Stimulated activated CD4-positive, alpha-beta T cell treated with anti-CD3 and anti-CD28 coated beads, TNF-alpha, amount 100 ng/mL, for 48 hours (primary cell): Measurements from ENCODE around the gene ZNF292.
A peak's percentile ranks its signal among the peaks of the same experiment; 100 is the strongest.
"Not testable (repeated sequence)": the region's sequence is repeated elsewhere in the genome, so short reads cannot be mapped to it uniquely, and the experiment has no call there.

Source experiments
- DNase-seq, 3 donors: peaks; one replicate each; pipeline ENCODE4 v3.0.0-alpha.2; 2020; ENCODE audit warnings: low read depth in 3 of 3

ZNF292 gene

GRCh38 chr6:87154993-87155841, at the start of gene ZNF292:
TSS of gene ZNF292 (plus strand) at chr6:87155565. CDS start at chr6:87155592, 27 bp downstream.
- peak; percentile 95 to 97 (median 95) for DNase-seq

DNA sequence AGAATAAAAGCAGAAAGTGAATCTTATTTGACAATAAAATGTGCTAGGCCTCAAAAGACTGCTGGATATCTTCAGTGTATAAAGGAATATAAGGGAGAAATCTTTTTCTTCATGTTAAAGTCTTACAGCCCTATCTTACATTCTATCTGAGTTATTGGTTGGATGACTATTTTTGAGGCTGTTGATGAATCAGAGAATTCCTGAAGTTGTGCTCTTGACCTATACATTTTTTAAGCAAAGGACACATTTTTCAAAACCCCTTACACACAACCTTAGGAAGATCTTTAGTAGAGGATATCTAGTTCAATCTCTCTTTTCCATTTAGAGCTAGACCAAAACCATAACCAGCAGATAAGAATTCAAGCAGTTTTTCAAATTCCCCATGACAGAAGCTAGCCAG, 49.5 kb upstream of the ZNF292 start:
- no peak for DNase-seq

DNA sequence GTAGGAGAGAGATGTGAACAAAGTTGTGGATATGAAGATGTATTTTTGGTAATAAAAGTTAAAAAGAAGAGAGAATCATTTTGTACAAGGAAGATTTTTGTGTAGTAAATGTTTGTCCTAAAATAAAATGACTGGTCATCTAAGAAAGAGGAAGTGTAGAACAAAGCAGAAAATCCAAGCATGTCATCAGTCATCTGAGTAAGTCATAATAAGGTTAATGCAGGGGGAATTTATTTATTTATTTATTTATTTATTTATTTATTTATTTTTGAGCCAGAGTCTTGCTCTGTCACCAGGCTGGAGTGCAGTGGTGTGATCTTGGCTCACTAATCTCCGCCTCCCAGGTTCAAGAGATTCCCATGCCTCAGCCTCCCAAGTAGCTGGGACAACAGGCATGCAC, 44.7 kb upstream of the ZNF292 start:
- no peak for DNase-seq

- DNase-seq, result no peak
These were observed 39.8 kb upstream of the ZNF292 start for GRCh38 chr6:87115402-87116135.

DNA sequence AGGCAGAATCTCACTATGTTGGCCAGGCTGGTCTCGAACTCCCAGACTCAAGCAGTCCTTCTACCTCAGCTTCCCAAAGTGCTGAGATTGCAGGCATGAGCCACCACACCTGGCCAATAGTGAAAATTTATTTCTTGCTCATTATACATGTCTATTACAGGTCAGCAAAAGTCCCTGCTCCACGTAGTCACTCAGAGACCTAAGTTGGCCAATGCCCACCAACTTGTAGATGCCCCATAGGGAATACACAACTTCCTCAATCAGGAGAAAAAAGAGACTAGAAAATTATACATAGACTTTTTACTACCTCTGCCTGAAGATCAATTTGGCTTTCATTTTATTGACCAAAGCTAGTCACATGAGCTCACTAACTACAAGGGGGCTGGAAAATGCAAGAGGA, 38.4 kb upstream of the ZNF292 start:
- DNase-seq, result no peak

GRCh38 chr6:87118054-87118453, 37.3 kb upstream of the ZNF292 start:
- DNase-seq, result no peak

GRCh38 chr6:87122477-87122876, 32.9 kb upstream of the ZNF292 start:
- no peak for DNase-seq

- DNase-seq, result no peak
These were observed 31.3 kb upstream of the ZNF292 start for GRCh38 chr6:87124074-87124473.

GRCh38 chr6:87126501-87126900, 28.9 kb upstream of the ZNF292 start:
- DNase-seq, result no peak

- DNase-seq, result no peak
These were observed 27.6 kb upstream of the ZNF292 start for GRCh38 chr6:87127737-87128136.

DNA sequence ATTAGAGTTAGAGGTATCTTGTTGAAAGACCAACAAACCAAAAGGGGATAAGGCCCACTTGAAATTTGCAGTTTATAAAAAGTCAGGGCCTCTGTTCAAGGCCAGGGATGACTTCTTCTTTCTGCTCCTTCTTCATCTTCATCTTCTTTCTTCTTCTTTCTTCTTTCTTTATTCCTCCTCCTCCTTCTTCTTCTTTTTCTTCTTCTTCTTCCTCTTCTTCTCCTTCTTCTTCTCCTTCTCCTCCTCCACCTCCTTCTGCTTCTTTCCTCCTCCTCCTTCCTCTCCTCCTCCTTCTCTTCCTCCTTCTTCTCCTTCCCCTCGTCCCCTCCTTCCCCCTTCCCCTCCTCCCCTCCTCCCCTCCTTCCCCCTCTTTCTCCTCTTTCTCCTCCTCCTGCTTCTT, 18.4 kb upstream of the ZNF292 start:
- no peak for DNase-seq

DNA sequence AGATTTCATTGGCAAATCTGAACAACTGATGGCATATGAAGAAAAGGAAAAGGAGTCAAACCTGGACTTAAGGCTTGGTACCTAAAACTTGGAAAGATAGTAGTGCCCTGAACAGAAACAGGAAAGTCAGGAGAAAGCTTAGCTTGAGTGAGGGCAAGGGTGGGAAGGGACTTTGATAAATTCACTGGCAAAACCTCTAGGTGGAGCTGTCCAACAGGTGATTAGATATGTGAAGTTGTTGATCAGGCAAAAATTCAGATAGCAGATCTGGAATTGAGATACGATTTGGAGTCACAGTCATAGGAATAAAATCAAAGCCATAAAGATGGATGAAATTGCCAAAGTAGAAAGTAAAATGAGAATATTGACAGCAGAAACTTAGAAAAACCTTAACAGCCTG, 16.1 kb upstream of the ZNF292 start:
- DNase-seq, result peak in 2 of 3 donors; percentile 27 to 31

- DNase-seq, result not testable (repeated sequence)
These were observed 15.4 kb upstream of the ZNF292 start for GRCh38 chr6:87139927-87140326.

DNA sequence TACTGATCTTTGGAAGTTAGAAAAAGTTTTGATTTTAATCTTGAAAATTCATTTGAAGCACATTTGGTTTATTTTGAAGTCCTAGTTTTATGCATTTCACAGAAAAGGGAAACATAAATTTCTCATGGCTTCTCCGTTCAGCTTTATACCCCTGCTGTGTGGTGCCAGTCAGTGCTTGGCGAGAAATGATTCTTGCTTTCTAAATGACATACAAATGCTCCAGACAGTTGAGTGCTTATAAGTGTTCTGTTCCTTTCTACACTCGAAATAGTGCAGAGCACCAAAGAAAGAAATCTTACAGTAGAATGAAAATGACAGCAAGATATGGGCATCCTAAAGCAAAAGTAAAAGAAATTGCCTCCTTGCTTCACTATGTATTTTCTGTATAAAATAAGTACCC, 9.0 kb upstream of the ZNF292 start:
- DNase-seq, result no peak

GRCh38 chr6:87150406-87150805, 5.0 kb upstream of the ZNF292 start:
- DNase-seq, result no peak

DNA sequence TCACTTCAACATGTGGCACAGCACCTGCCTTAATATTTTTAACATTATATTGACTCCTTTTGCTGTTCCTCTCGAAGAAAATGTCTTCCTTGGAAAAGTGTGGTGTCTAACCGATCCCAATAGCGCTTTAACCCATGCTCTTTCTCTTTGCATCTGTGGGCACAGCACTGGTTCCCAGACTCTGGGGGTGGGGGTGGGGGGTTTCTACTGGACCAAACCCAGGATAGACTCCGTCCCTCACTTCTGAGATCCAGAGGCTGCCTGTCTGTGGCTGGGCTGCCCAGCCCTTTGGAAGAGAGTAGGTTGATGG, 3.9 kb upstream of the ZNF292 start:
- no peak for DNase-seq

DNA sequence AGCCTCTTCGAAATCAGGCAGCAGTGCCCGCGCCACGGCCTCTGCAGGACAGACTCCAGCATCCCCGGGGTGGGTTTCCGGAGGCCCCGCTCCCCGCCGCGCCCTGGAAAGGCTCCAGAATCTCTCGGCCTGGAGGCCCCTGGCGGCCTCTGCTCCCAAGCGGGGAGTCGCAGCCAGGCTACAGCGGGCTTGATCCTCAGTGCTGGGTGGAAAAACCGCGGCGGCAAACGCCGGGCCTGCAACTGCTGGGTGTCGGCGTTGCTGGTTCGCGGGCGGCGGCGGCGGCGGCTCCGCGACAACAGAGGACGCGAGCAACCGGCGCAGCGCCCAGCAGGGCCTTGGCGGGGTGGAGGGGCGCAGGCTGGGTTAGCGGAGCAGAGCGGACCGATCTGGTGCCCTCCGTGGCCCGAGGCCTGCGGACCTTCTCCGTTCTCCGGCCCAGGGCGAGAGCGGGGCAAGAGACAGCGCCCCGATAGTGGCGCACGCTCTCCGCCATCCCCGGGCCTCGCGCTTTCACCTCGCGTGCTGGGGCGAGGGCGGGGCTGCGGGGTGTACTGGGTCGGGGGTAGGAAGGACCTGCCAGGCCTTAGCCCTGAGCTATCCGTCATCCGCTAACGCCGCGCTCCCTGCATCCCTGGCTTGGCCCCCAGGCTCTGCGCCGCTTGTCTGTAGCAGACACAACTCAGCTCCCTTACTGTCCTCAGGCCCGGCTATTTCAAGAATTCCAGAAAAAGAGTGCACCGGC, 3.4 kb upstream of the ZNF292 start:
- peak; percentile 57 to 66 (median 57) for DNase-seq

- DNase-seq, result peak in 1 of 3 donors; percentile 35
These were observed 2.8 kb upstream of the ZNF292 start for GRCh38 chr6:87152526-87152955.

DNA sequence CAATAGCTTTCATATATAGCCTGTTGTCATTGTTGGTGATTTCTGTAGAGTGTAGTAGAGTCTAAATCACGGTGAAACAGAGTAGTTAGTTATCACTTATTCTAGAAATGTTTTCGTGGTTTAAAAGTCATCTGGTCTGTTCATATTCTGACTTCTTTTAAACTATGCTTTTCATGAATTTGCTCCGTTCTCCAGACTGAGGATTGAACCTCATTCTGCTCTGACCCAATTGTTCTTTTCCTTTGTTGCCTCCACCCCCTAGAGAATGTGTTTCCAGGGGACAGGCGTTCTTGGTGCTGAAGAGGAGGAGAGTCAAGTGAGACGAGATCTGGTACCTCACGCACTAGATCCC, 748 bp upstream of the ZNF292 start:
- no peak for DNase-seq

GRCh38 chr6:87155842-87156815, 764 bp downstream of the ZNF292 start:
- peak; percentile 25 to 35 (median 27) for DNase-seq

- DNase-seq, result not testable (repeated sequence)
These were observed 2.2 kb downstream of the ZNF292 start for GRCh38 chr6:87157596-87157995.
